ENCODE results near the gene CMTM6.

DNA sequence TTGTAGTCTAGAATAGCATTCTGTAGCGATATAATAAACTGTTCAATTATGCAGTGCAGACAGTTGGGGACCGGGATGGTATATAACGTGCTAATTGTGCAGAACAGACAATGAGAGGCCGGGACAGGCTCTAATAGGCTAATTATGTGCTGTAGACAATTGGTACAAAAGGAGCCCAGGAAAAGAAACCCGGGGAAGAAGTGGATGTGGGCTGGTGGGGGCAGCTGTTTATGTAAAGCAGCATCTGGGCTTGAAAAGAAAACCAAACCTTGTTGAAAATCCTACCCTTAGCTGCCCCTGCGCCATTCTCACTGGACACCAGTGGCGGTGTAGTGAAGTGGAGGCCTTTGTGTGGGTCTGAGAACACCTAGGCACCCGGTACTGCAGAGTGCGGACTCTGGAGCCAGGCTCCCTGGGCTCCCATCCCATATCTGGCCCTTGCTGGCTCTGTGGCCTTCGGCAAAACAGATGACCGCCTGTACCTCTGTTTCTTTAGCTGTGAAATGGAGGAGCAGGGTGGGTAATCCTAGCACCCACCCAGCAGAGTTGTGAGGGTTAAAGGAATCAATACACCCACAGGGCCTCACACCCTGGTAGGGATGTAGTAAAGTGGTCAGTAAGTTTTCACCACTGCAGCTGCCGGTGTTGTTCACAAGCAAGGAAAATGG is 51.5 kb downstream of the CMTM6 start:
- TF ChIP-seq EZH2 (IDR thresholded peaks at IDR 0.05) (no peak), CTCF (IDR thresholded peaks at IDR 0.05) (no peak), EZH2phosphoT487 (IDR thresholded peaks at IDR 0.05) (no peak)
